GM19324 (cell line): ENCODE data around the gene CRAMP1.

Experiments used
- ATAC-seq: cut with Tn5 transposase; IDR thresholded peaks from one replicate; pipeline ENCODE4 v1.9.1; 2021; ENCODE audit warnings: mild to moderate bottlenecking, moderate library complexity; ENCODE audit not compliant: unreplicated experiment, low FRiP score

The CRAMP1 gene

DNA sequence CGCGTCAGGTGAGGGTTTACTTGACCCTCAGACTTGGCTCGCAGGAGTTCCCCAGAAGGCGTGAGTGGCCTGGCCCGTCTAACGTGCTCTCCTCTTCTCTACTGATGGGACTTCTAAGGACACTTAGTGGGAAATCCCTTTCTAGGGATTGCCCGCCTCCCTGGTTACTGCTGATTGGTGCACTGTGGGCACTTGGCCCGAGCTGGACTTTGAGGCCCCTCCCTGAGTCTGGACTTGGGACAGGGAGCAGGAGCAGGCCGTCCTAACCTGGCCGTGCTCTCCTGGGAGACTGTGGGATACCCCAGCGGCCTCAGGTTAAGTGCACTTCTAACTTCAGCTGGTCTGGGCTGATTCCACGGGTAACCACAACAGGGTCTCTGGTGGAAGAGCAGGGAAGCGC lies 15.0 kb upstream of the CRAMP1 start:
- no peak for ATAC-seq

GRCh38 chr16:1601031-1601430 lies 11.1 kb upstream of the CRAMP1 start:
- no peak for ATAC-seq

DNA sequence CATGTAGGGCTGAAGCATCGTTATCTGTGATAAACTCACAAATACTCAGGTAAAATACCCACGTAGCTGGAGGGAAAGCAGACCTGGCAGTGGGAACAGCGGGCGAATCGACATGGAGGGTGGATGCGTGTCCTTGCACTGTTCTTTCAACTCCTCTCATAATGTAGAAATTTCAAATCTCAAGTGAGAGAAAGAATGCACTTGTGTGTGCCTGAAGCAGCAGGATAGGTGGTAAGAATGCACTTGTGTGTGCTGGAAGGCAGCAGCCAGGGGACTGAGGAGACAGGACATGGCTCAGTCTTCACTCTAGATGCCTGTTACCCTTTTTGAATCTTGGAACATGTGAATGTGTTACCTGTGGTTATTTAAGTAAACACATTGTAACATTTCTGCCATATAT lies 10.7 kb upstream of the CRAMP1 start:
- ATAC-seq = no peak

DNA sequence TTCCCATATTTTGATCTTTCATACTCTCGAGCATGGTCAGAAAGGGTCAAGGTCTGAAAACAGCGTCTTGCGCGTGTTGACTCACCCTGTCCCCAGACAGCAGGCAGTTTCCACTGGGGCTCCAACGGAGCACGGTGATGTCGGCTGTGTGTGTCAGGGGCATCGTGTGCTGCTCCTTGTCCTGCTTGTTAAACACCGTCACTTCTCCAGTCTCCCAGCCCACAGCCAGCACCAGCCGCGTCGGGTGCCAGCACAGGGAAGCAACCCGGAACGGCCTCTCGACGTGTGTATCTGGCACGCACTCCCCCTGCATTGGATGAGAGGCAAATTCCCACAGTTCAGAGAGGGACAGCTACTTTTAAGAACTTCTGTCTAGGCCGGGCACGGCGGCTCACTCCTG lies 9.9 kb upstream of the CRAMP1 start:
- ATAC-seq = no peak

- no peak for ATAC-seq
Observed at GRCh38 chr16:1606774-1607173, 5.4 kb upstream of the CRAMP1 start.

- no peak for ATAC-seq
Observed at GRCh38 chr16:1607971-1608370, 4.2 kb upstream of the CRAMP1 start.

DNA sequence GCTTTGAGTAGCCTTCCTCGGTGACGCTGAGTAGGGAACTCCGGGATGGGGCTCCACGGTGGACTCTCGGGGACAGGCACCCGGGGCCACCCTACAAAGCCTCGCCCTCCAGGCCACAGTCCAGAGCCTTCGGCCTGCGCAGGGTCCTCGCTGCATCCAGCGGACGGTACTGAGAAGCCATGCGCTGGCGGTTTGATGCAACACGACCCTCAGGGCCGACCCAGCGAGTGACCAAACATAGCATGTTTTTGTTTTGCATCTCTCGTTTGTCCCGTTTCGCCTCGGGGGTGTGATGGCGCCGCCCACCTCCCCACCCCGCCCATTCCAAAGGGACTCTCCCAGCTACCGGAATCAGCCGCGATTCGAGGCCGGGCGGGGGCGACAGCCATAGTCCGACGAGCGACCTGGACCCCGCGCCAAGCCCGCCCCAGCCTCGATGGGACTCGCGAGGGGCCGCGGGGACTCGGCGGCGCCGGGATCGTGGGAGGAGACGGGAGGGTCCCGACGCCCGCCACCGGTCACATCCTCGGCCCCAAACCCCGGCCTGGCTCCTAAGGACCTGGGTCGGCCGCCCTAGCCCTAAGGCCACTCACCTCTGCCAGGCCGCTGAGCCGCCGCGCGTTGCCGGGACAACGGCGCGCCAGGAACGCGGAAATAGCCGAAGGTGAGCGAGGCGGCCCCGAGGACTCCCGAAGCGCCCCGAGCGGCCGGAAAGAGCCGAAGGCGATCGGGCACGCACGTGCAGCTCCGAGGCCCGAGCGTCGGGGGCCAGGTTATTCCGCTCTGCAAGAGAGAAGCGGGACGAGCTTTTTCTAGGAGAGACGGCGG lies 1.9 kb upstream of the CRAMP1 start:
- peak; percentile 28 for ATAC-seq

- ATAC-seq = no peak
Observed at GRCh38 chr16:1610899-1611632, 1.1 kb upstream of the CRAMP1 start.

- ATAC-seq = no peak
Observed at GRCh38 chr16:1613211-1613622, 1.1 kb downstream of the CRAMP1 start.

- ATAC-seq = no peak
Observed at GRCh38 chr16:1613728-1614455, 1.7 kb downstream of the CRAMP1 start.

GRCh38 chr16:1614456-1615102 lies 2.4 kb downstream of the CRAMP1 start:
- no peak for ATAC-seq

DNA sequence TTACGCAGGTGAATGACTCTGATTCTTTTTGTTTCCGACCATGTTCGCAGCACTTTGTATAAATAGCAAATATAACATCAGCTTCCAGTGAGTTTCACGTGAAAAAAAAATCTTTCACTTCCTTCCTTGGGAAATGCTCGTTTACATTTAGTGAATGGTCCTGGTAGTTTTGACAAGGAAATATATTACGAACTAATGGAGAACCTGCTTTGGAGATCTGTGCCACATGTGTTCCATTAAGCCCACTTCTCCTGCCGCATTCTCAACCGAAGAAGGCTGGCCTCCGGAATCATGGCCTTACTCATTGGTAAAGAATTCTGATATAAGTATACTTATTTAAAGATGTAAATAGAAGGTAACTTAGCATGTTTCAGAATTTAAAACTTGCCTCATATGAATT lies 3.6 kb downstream of the CRAMP1 start:
- no peak for ATAC-seq

GRCh38 chr16:1619976-1620375 lies 7.8 kb downstream of the CRAMP1 start:
- ATAC-seq = no peak

GRCh38 chr16:1620391-1620790 lies 8.2 kb downstream of the CRAMP1 start:
- ATAC-seq = no peak

DNA sequence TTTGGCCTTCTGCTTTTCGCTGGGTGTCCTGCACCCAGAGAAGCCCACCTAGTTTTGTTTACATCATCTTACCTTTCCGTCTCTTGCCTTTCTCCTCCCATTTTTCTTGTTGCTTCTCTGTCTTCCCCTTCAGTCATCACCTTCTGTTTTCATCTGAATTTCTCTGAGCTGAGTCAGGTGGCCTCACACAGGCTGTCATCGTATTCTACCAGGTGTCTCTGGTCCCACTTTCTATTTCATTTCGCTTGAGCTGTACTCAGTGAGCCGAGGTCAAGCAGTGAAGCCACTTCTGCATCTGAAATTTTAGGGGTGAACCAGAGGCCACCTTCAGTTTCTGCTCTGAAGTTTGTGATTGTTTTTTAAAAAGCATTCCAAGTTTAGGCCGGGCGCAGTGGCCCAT lies 9.7 kb downstream of the CRAMP1 start:
- ATAC-seq = no peak

GRCh38 chr16:1626327-1626726 lies 14.2 kb downstream of the CRAMP1 start:
- no peak for ATAC-seq

DNA sequence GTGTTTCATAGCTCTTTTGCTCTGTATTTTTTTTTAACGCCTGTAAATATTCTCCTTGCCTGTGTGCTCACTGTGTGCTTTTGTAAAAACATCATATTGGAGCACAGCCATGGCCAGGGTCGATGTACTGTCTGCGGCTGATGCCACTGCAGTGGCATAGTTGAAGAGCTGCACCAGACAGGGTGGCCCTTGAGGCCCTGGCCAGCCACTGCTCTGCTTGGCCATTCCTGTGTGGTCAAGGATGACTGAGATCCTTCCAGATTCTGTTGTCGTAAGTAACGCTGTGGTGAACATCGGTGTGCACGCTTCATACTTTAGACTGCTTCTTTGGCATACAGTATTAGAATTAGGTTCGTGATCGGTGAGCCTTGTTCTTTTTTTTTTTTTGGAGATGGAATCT lies 14.6 kb downstream of the CRAMP1 start:
- no peak for ATAC-seq

GRCh38 chr16:1630450-1631213 lies 18.5 kb downstream of the CRAMP1 start:
- no peak for ATAC-seq

GRCh38 chr16:1631230-1631629 lies 19.1 kb downstream of the CRAMP1 start:
- no peak for ATAC-seq
